ENCODE data around the gene MYLK2. TPM values are rescaled to one million over a fixed set of nuclear protein-coding genes. Genes with fewer than 3 reads are reported as not detected.
A peak's percentile ranks its signal among the peaks of the same experiment; 100 is the strongest.

The MYLK2 gene
- total RNA-seq, 1 donor, result under 0.01 TPM

GRCh38 chr20:31859998-31860380 lies 40.8 kb downstream of the MYLK2 start:
- no peak for DNase-seq (ENCODE audit: low read depth)
- H3K4me3 ChIP-seq (ENCODE audit: low read depth, low read length), result no peak overlapping the region
- no peak for TF ChIP-seq CTCF (IDR thresholded peaks at IDR 0.05; ENCODE audit: insufficient read depth, low read depth, low read length)

- DNase-seq (ENCODE audit: low read depth), result peak; percentile 32
- peak overlapping the region; percentile 62 for H3K4me3 ChIP-seq (ENCODE audit: low read depth, low read length)
- TF ChIP-seq CTCF (IDR thresholded peaks at IDR 0.05; ENCODE audit: insufficient read depth, low read depth, low read length), result no peak
Observed at GRCh38 chr20:31860390-31861134, 41.4 kb downstream of the MYLK2 start.

- no peak for DNase-seq (ENCODE audit: low read depth)
- peak overlapping the region; percentile 62 for H3K4me3 ChIP-seq (ENCODE audit: low read depth, low read length)
- TF ChIP-seq CTCF (IDR thresholded peaks at IDR 0.05; ENCODE audit: insufficient read depth, low read depth, low read length), result no peak
Observed at GRCh38 chr20:31861135-31861384, 41.9 kb downstream of the MYLK2 start.

- no peak for TF ChIP-seq CTCF (IDR thresholded peaks at IDR 0.05; ENCODE audit: insufficient read depth, low read depth, low read length)
- H3K4me3 ChIP-seq (ENCODE audit: low read depth, low read length), result peak overlapping the region; percentile 62
- DNase-seq (ENCODE audit: low read depth), result peak; percentile 55
Observed at GRCh38 chr20:31861385-31862156, 42.4 kb downstream of the MYLK2 start.

GRCh38 chr20:31862157-31862470 lies 43.0 kb downstream of the MYLK2 start:
- DNase-seq (ENCODE audit: low read depth), result no peak
- no peak for TF ChIP-seq CTCF (IDR thresholded peaks at IDR 0.05; ENCODE audit: insufficient read depth, low read depth, low read length)
- no peak overlapping the region for H3K4me3 ChIP-seq (ENCODE audit: low read depth, low read length)

GRCh38 chr20:31862506-31862905 lies 43.4 kb downstream of the MYLK2 start:
- no peak overlapping the region for H3K4me3 ChIP-seq (ENCODE audit: low read depth, low read length)
- TF ChIP-seq CTCF (IDR thresholded peaks at IDR 0.05; ENCODE audit: insufficient read depth, low read depth, low read length), result no peak
- no peak for DNase-seq (ENCODE audit: low read depth)
